H9 (cell line): Measurements from ENCODE around the gene DTNBP1. TPM values are rescaled to one million over a fixed set of nuclear protein-coding genes. Genes with fewer than 3 reads are reported as not detected.

Experiments used
- DNase-seq: peaks from one replicate; pipeline ENCODE4 v3.0.0-alpha.2; 2017
- H2AFZ ChIP-seq: one replicate; pipeline ENCODE4 v1.6.1; 2013; ENCODE audit warnings: mild to moderate bottlenecking, low read length, control low read depth, moderate library complexity
- H2AK5ac ChIP-seq: 2 replicates; pipeline ENCODE4 v1.6.1; 2013; ENCODE audit warnings: low read length, control low read depth, mixed read lengths; ENCODE audit not compliant: insufficient read length
- H2BK120ac ChIP-seq: one replicate; pipeline ENCODE4 v1.6.1; 2013; ENCODE audit warnings: low read depth, mild to moderate bottlenecking, low read length, control low read depth, inconsistent platforms; ENCODE audit not compliant: poor library complexity, severe bottlenecking
- H2BK12ac ChIP-seq: 2 replicates; pipeline ENCODE4 v1.6.1; 2013; ENCODE audit warnings: low read length, control low read depth, mixed read lengths, low read depth; ENCODE audit not compliant: insufficient read length
- H2BK15ac ChIP-seq: 2 replicates; pipeline ENCODE4 v1.6.1; 2013; ENCODE audit warnings: low read depth, low read length, control low read depth
- H2BK20ac ChIP-seq: one replicate; pipeline ENCODE4 v1.6.1; 2013; ENCODE audit warnings: low read depth, mild to moderate bottlenecking, low read length, control low read depth, inconsistent platforms; ENCODE audit not compliant: poor library complexity, severe bottlenecking
- H2BK5ac ChIP-seq: 2 replicates; pipeline ENCODE4 v1.6.1; 2013; ENCODE audit warnings: low read length, control low read depth, mixed read lengths; ENCODE audit not compliant: insufficient read length
- H3K14ac ChIP-seq: 2 replicates; pipeline ENCODE4 v1.6.1; 2013; ENCODE audit warnings: low read length, control low read depth; ENCODE audit not compliant: insufficient read depth
- H3K18ac ChIP-seq: 2 replicates; pipeline ENCODE4 v1.6.1; 2013; ENCODE audit warnings: low read depth, mild to moderate bottlenecking, mixed read lengths, low read length, control low read depth; ENCODE audit not compliant: insufficient read length
- H3K23ac ChIP-seq: 2 replicates; pipeline ENCODE4 v1.6.1; 2013; ENCODE audit warnings: low read length, control low read depth, mixed read lengths, low read depth; ENCODE audit not compliant: insufficient read length
- H3K23me2 ChIP-seq: 2 replicates; pipeline ENCODE4 v1.6.1; 2013; ENCODE audit warnings: low read depth, mild to moderate bottlenecking, mixed read lengths, low read length, control low read depth; ENCODE audit not compliant: insufficient read length, poor library complexity, severe bottlenecking
- H3K27ac ChIP-seq: 2 replicates; pipeline ENCODE4 v1.5.1; 2013; ENCODE audit warnings: low read length, control low read depth, mixed read lengths, low read depth; ENCODE audit not compliant: insufficient read length
- H3K27me3 ChIP-seq: 2 replicates; pipeline ENCODE4 v1.6.1; 2013; ENCODE audit warnings: low read length, control low read depth, inconsistent platforms; ENCODE audit not compliant: insufficient read depth
- H3K4ac ChIP-seq: 2 replicates; pipeline ENCODE4 v1.6.1; 2013; ENCODE audit warnings: low read depth, mild to moderate bottlenecking, control low read depth, inconsistent platforms, low read length, moderate library complexity
- H3K4me1 ChIP-seq: 2 replicates; pipeline ENCODE4 v1.6.1; 2013; ENCODE audit warnings: low read length, control low read depth, inconsistent platforms; ENCODE audit not compliant: insufficient read depth
- H3K4me2 ChIP-seq: 2 replicates; pipeline ENCODE4 v1.6.1; 2013; ENCODE audit warnings: low read length, control low read depth, mixed read lengths; ENCODE audit not compliant: insufficient read length, insufficient read depth
- H3K56ac ChIP-seq: 2 replicates; pipeline ENCODE4 v1.6.1; 2013; ENCODE audit warnings: low read depth, mild to moderate bottlenecking, mixed read lengths, low read length, control low read depth; ENCODE audit not compliant: insufficient read length
- H3K79me1 ChIP-seq: 2 replicates; pipeline ENCODE4 v1.6.1; 2013; ENCODE audit warnings: low read depth, mild to moderate bottlenecking, moderate library complexity, low read length, control low read depth, inconsistent platforms; ENCODE audit not compliant: insufficient read depth, poor library complexity, severe bottlenecking
- H3K79me2 ChIP-seq: 2 replicates; pipeline ENCODE4 v1.6.1; 2013; ENCODE audit warnings: low read length, control low read depth, inconsistent platforms; ENCODE audit not compliant: insufficient read depth
- H3K9ac ChIP-seq: 2 replicates; pipeline ENCODE4 v1.6.1; 2013; ENCODE audit warnings: low read length, control low read depth, mixed read lengths; ENCODE audit not compliant: insufficient read length; ENCODE audit errors: extremely low read depth
- H3K9me3 ChIP-seq: one replicate; pipeline ENCODE4 v1.6.1; 2013; ENCODE audit warnings: low read depth, low read length, inconsistent platforms; ENCODE audit not compliant: control insufficient read depth
- H3T11ph ChIP-seq: one replicate; pipeline ENCODE4 v1.6.1; 2013; ENCODE audit warnings: mild to moderate bottlenecking, low read length, control low read depth, inconsistent platforms
- H4K20me1 ChIP-seq: one replicate; pipeline ENCODE4 v1.6.1; 2013; ENCODE audit not compliant: control insufficient read depth, insufficient read length, insufficient read depth
- H4K5ac ChIP-seq: 2 replicates; pipeline ENCODE4 v1.6.1; 2013; ENCODE audit warnings: low read depth, mild to moderate bottlenecking, mixed read lengths, low read length, control low read depth; ENCODE audit not compliant: insufficient read length
- H4K8ac ChIP-seq: replicated peaks from 2 replicates; pipeline ENCODE4 v1.6.1; 2013; ENCODE audit warnings: low read length, control low read depth, mixed read lengths, low read depth; ENCODE audit not compliant: insufficient read length
- H4K91ac ChIP-seq: 2 replicates; pipeline ENCODE4 v1.6.1; 2013; ENCODE audit warnings: low read depth, mild to moderate bottlenecking, moderate library complexity, mixed read lengths, low read length, control low read depth; ENCODE audit not compliant: insufficient read length
- H3K27ac Mint-ChIP-seq, 3 experiments: 2 replicates in 2 of 3; 3 replicates in 1 of 3; pipeline ENCODE4 v1.8.0; 2020 to 2021; ENCODE audit warnings: mixed read lengths in 3 of 3, mild to moderate bottlenecking in 1 of 3, moderate library complexity in 1 of 3
- H3K27me3 Mint-ChIP-seq: 2 replicates; pipeline ENCODE4 v1.8.0; 2021; ENCODE audit warnings: low read depth, mild to moderate bottlenecking, moderate library complexity, mixed read lengths
- H3K36me3 Mint-ChIP-seq, 3 experiments: 2 replicates in 2 of 3; 3 replicates in 1 of 3; pipeline ENCODE4 v1.8.0; 2020 to 2021; ENCODE audit warnings: low read depth in 3 of 3, mixed read lengths in 3 of 3; ENCODE audit not compliant: insufficient read depth in 1 of 3
- H3K4me1 Mint-ChIP-seq, 2 experiments: 2 replicates each; pipeline ENCODE4 v1.8.0; 2020; ENCODE audit warnings: mixed read lengths in 2 of 2
- H3K4me3 Mint-ChIP-seq, 2 experiments: 2 replicates in 1 of 2; 3 replicates in 1 of 2; pipeline ENCODE4 v1.8.0; 2020 to 2021; ENCODE audit warnings: mild to moderate bottlenecking in 2 of 2, mixed read lengths in 2 of 2, moderate library complexity in 1 of 2
- H3K9me3 Mint-ChIP-seq, 2 experiments: 2 replicates in 1 of 2; 3 replicates in 1 of 2; pipeline ENCODE4 v1.8.0; 2020; ENCODE audit warnings: mild to moderate bottlenecking in 2 of 2, mixed read lengths in 2 of 2, moderate library complexity in 1 of 2
- CTCF ChIP-seq: fragments of 200-600 bp; sonication (generic); conservative IDR thresholded peaks from 3 replicates; pipeline ENCODE4 v1.8.0; 2021; ENCODE audit warnings: antibody characterized with exemption, mild to moderate bottlenecking
- total RNA-seq: library from RNA; stranded (reverse); gene quantifications from 2 replicates; pipeline ENCODE4 v1.2.1, GENCODE V29; 2021

DTNBP1 gene
- total RNA-seq, 1 experiment from 2014 or later = 12.9 TPM

GRCh38 chr6:15665237-15665636 is 2.4 kb upstream of the DTNBP1 start:
- Histone ChIP-seq H2BK15ac (no peak overlapping the region), H4K20me1 (no peaks in the 10 kb centered on the region), H3K4me2 (no peak overlapping the region), H3K23me2 (no peaks in the 10 kb centered on the region), H3K4ac (no peak overlapping the region), H3K23ac (no peak overlapping the region), H4K5ac (no peak overlapping the region), H4K91ac (no peak overlapping the region), H2AFZ (no peak overlapping the region), H2BK5ac (no peak overlapping the region), H3K79me1 (no peaks in the 10 kb centered on the region), H2AK5ac (no peak overlapping the region), H3K9me3 (no peaks in the 10 kb centered on the region), H3K56ac (no peak overlapping the region), H3K27me3 (peaks cover 9% of the 10 kb centered on the region; the same call in 1 of the 2 replicates), H2BK20ac (no peak overlapping the region), H3T11ph (no peak overlapping the region), H4K8ac (no peak overlapping the region), H2BK120ac (no peak overlapping the region), H3K27ac (no peak overlapping the region), H3K14ac (no peak overlapping the region), H3K4me1 (no peaks in the 10 kb centered on the region; the same call in 1 of the 2 replicates), H3K9ac (no peak overlapping the region), H3K79me2 (0 out of 2 replicates have a peak, but pooled peaks cover 1% of the 10 kb centered on the region), H3K18ac (no peak overlapping the region), H2BK12ac (no peak overlapping the region)
- H3K27ac Mint-ChIP-seq = no peak overlapping the region
- peaks cover 43% of the 10 kb centered on the region for H3K27me3 Mint-ChIP-seq
- H3K36me3 Mint-ChIP-seq = peaks cover 0 to 1% (median 1%) of the 10 kb centered on the region in 3 experiments; a peak in 3 of 7 replicates
- H3K9me3 Mint-ChIP-seq = peaks cover 0 to 2% of the 10 kb centered on the region in 2 experiments; a peak in 1 of 5 replicates
- peaks cover 8 to 21% of the 10 kb centered on the region in 2 experiments; a peak in 3 of 4 replicates for H3K4me1 Mint-ChIP-seq
- DNase-seq = no peak
- no peak overlapping the region for H3K4me3 Mint-ChIP-seq
- TF ChIP-seq CTCF = no peak
